SK-N-MC (cell line): ENCODE results near the gene HS3ST3B1.

ENCODE experiments used
- EZH2 ChIP-seq: fragments of 200-600 bp; sonication (generic); IDR thresholded peaks from one replicate; pipeline ENCODE4 v1.6.1; 2017; ENCODE audit warnings: antibody characterized with exemption
- POLR2AphosphoS5 ChIP-seq: IDR thresholded peaks from 2 replicates; pipeline ENCODE4 v1.6.1; 2012; ENCODE audit warnings: mild to moderate bottlenecking, low read depth, low read length, borderline replicate concordance

- TF ChIP-seq EZH2 (no peak), POLR2AphosphoS5 (no peak)
Observed at GRCh38 chr17:14325618-14326167, 24.8 kb downstream of the HS3ST3B1 start.
